Umbilical cord (tissue), 2 donors: Measurements from ENCODE around the gene ETS2. TPM values are rescaled to one million over a fixed set of nuclear protein-coding genes. Genes with fewer than 3 reads are reported as not detected.

Experiments used
- DNase-seq: peaks from one replicate; pipeline ENCODE4 v3.0.0-alpha.2; 2015; ENCODE audit warnings: low spot score
- total RNA-seq: library from RNA; depleted of rRNA; stranded (reverse); fragments of >200 nt; gene quantifications from one replicate; pipeline ENCODE4 v1.2.3, GENCODE V29; 2014; ENCODE audit warnings: low replicate concordance; ENCODE audit not compliant: insufficient read depth

The ETS2 gene
- total RNA-seq, 1 donor from 2014 or later = 77.0 TPM

GRCh38 chr21:38802050-38803026 lies 3.4 kb upstream of the ETS2 start:
- DNase-seq = no peak

GRCh38 chr21:38803075-38803660 lies 2.6 kb upstream of the ETS2 start:
- DNase-seq = peak; percentile 55

DNA sequence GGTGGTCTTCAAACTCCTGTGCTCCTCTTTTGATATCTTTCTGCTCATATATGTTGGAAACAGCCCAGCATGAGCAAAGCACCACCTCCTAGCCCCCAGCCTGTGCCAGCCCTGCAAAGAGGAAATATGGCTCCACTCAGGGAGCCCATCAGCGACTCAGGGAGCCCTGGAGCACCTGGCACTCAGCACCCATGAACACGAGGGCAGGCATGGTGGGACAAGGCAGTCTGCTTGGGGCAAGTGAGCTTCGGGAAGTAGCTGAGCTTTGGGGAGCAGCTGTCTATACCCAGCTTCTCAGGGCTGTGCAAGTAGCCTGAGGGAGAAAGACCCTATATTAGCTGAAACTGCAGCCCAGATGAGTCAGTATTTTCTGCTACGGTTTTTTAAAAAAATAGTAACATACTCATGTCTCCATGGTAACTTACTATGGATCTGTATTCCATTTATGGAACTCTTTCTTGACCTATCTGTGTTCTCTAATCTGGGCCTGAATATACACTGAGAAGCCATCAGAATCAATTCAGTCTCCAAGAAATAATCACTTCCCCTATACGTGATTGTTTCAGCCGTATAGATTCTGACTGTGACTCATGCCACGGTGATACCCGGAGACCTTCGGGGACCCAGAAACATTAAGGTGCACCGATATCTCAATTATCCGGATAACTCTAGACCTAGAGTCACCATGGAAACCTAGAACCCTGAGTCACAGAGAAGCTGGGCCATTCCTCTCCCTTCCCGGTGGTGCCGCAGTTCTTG lies 1.5 kb upstream of the ETS2 start:
- DNase-seq = peak; percentile 53

GRCh38 chr21:38804789-38805327 lies 871 bp upstream of the ETS2 start:
- peak; percentile 71 for DNase-seq

DNA sequence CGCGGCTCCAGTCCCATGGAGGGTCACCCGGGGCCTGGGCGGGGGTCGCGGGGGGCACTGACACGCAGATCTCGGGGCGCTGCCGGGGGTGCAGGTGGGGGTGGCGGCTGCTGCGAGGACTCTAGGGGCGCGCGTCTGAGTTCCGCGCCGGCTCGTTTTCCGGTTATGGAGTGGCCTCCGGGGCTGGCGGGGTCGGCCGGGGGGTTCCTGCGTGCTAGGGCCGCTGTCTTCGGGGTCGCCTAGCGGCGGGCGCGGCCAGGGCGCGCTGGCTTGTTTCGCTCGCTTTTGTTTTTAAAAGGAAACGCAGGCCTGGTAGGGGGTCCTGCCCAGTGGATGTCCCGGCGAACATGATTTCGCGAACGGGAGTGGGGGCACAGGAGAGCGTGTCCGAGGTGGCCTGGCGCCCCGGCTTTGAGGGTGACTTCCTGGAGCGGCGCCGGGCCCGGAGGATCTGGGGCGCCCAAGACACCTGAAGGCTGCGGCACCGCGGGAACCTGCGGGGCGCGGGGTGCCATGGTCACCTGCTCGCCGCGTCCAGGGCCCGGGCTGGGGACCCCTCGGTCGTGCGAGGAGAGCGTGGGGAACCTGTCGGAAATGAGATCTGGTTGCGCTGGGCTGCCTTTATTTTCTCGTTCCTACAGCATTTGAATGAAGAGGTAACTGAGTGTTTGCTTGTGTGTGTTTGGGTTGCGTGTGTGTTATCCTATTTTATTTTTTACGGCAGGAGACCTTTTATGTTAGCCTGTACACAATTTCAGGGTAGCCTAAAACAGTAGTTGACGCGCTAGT lies 618 bp downstream of the ETS2 start:
- peak; percentile 33 for DNase-seq

- peak; percentile 35 for DNase-seq
These were observed 1.2 kb downstream of the ETS2 start for GRCh38 chr21:38806942-38807284.

GRCh38 chr21:38807441-38807871 lies 1.7 kb downstream of the ETS2 start:
- DNase-seq = peak; percentile 59

DNA sequence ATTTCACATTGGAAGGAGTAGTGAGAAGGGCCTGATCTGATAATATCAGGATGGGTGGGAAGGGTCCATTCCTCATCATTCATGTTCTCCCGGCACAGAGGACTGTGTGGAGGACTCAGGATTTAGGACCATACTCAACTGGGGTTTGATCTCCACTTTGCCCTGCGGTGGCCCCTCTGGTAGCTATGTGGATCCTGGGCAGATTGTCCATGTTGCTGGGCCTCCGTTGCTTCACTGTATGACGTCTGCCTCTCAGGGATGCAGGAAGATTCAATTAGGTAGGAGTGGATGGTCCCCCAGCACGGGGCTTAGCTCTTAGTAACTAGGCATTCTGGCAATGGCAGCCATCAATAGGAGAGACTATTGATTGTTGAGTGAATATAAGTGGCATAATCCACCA lies 2.3 kb downstream of the ETS2 start:
- no peak for DNase-seq

- DNase-seq = peak; percentile 43
These were observed 3.6 kb downstream of the ETS2 start for GRCh38 chr21:38809198-38809878.

GRCh38 chr21:38810034-38810825 lies 4.5 kb downstream of the ETS2 start:
- no peak for DNase-seq

- DNase-seq = no peak
These were observed 5.1 kb downstream of the ETS2 start for GRCh38 chr21:38810826-38811164.

DNA sequence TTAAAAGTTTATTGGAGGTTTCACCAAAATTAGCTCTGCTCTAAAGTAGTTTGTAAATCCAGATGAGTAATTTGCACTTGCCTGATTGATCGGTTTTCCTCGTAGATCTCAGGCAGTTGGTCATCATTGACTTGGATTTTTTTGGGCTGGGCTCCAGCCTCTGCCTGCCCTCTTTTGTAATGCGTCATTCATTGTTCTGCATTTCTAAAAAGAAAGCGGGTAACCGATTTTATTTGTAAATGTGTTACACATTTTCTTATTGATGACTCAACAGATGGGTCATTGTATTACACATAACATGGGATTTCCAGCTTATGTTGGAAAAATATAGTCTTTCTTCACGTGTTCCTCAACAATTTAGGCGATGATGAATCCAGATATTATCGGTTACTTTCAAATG lies 5.5 kb downstream of the ETS2 start:
- DNase-seq = no peak

GRCh38 chr21:38813143-38813542 lies 7.4 kb downstream of the ETS2 start:
- DNase-seq = no peak

GRCh38 chr21:38813547-38813946 lies 7.8 kb downstream of the ETS2 start:
- DNase-seq = no peak

DNA sequence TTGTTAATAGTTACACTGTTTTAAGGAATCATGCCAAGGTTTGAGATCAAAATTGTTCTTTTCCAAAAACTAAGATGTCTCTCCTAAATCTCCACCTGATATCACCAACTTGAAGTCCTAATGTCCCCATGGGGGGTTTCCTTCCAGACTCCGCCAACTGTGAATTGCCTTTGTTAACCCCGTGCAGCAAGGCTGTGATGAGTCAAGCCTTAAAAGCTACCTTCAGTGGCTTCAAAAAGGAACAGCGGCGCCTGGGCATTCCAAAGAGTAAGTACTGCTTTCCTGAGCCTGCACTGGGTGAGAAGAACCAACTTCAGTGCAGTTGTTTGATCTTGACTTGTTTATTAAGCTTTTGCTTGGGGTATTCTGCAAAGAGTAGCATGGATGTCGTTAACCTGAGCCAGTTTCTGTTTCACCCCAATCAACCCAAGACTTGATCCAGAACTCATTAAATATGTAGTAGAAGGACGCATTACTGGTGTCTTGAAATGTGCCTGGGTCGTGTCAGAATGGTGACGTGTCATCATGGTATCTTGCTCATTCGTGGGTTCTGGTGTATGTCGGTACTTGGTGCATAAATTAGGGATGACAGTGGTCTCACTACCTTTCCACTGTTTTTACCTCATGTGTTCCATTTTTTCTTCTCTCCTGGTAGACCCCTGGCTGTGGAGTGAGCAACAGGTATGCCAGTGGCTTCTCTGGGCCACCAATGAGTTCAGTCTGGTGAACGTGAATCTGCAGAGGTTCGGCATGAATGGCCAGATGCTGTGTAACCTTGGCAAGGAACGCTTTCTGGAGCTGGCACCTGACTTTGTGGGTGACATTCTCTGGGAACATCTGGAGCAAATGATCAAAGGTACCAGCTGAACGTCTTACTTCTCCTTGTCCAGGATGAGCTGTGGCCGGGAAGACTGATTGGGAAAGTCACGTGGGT lies 8.7 kb downstream of the ETS2 start:
- DNase-seq = no peak

- DNase-seq = no peak
These were observed 9.3 kb downstream of the ETS2 start for GRCh38 chr21:38815060-38815405.

- no peak for DNase-seq
These were observed 10.8 kb downstream of the ETS2 start for GRCh38 chr21:38816400-38816977.
